ENCODE data around the gene ELAVL2. TPM values are rescaled to one million over a fixed set of nuclear protein-coding genes. Genes with fewer than 3 reads are reported as not detected.

ELAVL2 gene
- total RNA-seq, 1 donor: not detected

DNA sequence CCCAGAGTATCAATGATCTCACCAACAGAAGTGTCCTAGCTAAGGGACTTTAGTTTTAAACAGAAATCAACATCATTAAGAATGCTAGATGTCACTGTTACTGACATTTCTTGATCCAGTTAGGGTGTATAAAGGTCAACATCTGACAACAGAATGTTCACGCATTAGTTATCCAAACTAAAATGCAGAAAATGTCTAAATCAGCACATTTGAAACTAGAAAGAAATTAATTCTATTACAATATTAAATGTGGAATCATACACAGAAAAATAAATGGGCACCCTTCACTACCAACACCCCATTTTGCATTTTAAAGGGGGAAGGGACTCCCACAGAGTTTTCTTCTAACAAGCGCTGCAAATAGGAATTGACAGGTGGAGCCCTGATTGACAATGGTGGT lies 24.5 kb downstream of the ELAVL2 start:
- DNase-seq (ENCODE audit: low read depth): no peak
- H3K4me3 ChIP-seq (ENCODE audit: low read depth, low read length): no peak overlapping the region

DNA sequence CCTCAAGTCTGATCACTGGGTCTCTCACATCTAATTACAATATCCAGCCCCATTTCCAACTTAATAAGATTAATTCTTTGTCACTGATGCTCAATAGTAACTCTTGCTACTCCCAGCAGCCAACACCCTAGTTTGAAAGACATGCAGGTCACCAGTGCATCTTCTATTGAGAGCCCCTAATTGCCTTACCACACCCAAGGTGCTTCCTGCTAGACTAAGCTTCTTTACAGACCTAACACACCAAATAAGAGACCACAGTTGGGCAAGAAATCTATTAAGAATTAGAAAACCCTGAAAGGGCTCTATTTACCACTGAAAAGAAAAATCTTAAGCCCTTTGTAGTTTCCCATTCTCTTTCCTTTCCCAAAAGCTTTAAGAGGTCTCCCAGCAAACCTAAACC lies 26.5 kb downstream of the ELAVL2 start:
- no peak for DNase-seq (ENCODE audit: low read depth)
- TF ChIP-seq, protein P1, sequence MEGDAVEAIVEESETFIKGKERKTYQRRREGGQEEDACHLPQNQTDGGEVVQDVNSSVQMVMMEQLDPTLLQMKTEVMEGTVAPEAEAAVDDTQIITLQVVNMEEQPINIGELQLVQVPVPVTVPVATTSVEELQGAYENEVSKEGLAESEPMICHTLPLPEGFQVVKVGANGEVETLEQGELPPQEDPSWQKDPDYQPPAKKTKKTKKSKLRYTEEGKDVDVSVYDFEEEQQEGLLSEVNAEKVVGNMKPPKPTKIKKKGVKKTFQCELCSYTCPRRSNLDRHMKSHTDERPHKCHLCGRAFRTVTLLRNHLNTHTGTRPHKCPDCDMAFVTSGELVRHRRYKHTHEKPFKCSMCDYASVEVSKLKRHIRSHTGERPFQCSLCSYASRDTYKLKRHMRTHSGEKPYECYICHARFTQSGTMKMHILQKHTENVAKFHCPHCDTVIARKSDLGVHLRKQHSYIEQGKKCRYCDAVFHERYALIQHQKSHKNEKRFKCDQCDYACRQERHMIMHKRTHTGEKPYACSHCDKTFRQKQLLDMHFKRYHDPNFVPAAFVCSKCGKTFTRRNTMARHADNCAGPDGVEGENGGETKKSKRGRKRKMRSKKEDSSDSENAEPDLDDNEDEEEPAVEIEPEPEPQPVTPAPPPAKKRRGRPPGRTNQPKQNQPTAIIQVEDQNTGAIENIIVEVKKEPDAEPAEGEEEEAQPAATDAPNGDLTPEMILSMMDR (IDR thresholded peaks at IDR 0.05; ENCODE audit: insufficient read depth, low read depth, low read length): no peak
- no peak overlapping the region for H3K4me3 ChIP-seq (ENCODE audit: low read depth, low read length)

More for the DNA sequence above, 24.5 kb downstream of the ELAVL2 start:
- TF ChIP-seq, protein P1 (IDR thresholded peaks at IDR 0.05; ENCODE audit: insufficient read depth, low read depth, low read length): no peak

DNA sequence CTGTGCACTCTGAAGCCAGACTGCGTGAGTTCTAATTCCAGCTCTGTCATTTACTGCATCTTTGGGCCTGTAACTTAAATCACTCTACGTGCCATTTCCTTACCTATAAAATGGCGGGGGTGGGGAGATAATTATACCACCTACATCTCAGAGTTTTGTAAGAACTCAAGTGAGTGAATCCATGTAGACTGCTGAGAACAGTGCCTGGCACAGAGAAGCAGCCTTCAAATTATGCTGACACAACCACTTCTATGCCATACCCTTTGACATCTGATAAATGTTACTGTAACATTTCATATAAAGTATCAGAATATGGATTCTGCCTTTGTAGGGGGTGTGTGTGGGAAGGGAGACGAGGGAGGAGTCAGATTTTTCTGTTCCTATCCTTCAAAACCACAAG lies 27.7 kb downstream of the ELAVL2 start:
- H3K4me3 ChIP-seq (ENCODE audit: low read depth, low read length): no peak overlapping the region
- TF ChIP-seq, protein P1 (IDR thresholded peaks at IDR 0.05; ENCODE audit: insufficient read depth, low read depth, low read length): no peak
- DNase-seq (ENCODE audit: low read depth): no peak

DNA sequence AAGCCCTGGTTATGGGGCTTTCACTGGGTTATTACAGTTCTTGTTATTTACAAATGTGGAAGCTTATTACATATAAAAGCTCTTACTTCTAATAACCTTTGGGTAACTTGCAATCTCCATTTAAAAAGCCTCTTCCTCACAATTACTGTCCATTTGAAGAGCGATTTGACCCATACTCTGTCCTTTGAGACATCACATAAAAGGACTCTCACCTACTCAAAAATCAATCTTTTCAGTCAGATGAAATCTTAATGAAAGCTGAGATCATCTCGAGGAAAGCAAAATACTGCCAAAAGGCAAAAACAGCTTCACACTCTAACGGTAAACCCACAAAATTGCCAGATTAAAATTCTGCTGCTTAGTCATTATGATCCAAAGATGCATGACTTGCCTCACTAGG lies 29.8 kb downstream of the ELAVL2 start:
- TF ChIP-seq, protein P1 (IDR thresholded peaks at IDR 0.05; ENCODE audit: insufficient read depth, low read depth, low read length): no peak
- no peak for DNase-seq (ENCODE audit: low read depth)
- H3K4me3 ChIP-seq (ENCODE audit: low read depth, low read length): no peak overlapping the region

DNA sequence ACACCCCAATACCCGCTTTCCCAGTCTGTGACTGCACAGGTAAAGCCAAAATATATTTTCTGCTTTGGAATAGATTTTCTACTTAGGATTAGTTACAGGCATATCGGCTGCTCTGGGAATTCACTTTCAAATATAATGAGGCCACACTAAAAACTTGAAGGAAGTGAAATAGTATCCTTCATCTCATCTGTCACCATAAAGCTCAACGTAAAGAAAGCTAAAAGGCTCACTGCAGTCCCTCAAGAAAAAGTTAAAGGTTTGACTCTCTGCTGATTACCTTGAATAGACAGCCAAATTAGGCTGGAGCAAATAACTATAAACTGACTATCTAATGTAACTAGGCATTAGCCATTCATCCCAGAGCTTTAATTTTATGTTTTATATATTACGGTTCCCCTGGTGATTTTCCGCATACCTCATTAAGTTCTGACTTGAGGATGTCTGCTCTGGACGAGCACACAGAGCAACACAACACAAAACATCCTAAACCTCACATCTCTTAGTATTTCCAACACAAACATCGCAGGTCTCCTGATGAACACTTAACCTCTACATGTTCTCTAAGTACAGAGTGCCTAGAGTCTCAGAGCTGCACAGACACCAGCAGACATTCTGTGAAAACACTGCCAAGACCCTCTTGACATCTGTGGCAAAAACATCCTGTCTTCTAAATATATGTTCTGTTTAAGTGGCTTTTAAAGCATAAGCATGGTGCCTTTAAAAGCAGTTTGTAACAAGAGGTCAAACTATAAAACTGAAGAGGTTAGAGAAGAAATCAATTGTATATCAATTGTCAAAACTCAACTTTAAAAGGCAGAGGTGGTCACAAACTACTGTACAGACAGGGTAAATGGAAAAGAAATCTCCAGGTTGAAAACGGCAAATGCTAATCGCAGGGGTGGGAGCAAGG lies 35.4 kb downstream of the ELAVL2 start:
- H3K4me3 ChIP-seq (ENCODE audit: low read depth, low read length): no peak overlapping the region
- TF ChIP-seq, protein P1 (IDR thresholded peaks at IDR 0.05; ENCODE audit: insufficient read depth, low read depth, low read length): no peak
- no peak for DNase-seq (ENCODE audit: low read depth)

DNA sequence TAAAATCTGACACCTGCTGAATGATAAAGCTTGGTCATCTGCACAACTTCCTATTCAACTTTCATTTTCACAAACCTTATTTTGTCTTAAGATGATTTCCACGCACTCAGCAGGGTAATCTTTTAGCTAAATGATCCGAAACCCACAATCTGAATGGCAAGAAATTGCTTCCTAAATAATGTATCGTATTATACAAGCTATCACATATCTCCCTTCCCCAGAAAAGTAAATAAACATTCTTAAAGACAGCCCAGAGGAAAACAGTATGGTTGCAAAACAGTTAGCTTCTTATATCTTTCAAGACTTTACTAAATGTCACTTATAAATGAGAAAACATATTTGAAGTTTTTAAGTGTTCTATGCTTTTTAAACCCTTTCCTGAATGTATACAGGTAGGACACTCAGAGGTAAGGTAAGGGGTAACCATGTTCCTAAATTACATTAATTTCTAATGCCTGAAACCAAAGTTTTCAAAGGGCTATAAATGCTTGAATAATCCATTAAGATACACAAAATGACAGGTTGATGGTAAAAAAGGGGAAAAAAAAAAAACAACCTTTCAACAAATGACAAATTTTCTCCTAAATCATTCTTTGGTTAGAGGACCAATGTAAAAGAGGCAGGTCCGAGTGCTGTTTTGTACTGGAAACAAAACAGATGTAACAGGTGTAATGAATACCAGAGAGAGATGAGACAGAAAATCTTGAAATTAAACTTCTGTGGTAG lies 36.3 kb downstream of the ELAVL2 start:
- H3K4me3 ChIP-seq (ENCODE audit: low read depth, low read length): no peak overlapping the region
- TF ChIP-seq, protein P1 (IDR thresholded peaks at IDR 0.05; ENCODE audit: insufficient read depth, low read depth, low read length): no peak
- DNase-seq (ENCODE audit: low read depth): no peak
